DOHH2 (cell line): ENCODE results near the gene RGCC.

Source experiments
- EZH2phosphoT487 ChIP-seq: fragments of 200-600 bp; sonication (generic); IDR thresholded peaks from 2 replicates; pipeline ENCODE4 v1.6.1; 2017; ENCODE audit warnings: borderline replicate concordance, mild to moderate bottlenecking, antibody characterized with exemption, low read length, moderate library complexity, mixed read lengths
- TF ChIP-seq, protein P1 (sequence below): fragments of 200-600 bp; sonication (generic); IDR thresholded peaks from one replicate; pipeline ENCODE4 v1.5.1; 2014; ENCODE audit warnings: antibody characterized with exemption, mild to moderate bottlenecking, low read depth, low read length; ENCODE audit not compliant: poor library complexity, severe bottlenecking

DNA sequence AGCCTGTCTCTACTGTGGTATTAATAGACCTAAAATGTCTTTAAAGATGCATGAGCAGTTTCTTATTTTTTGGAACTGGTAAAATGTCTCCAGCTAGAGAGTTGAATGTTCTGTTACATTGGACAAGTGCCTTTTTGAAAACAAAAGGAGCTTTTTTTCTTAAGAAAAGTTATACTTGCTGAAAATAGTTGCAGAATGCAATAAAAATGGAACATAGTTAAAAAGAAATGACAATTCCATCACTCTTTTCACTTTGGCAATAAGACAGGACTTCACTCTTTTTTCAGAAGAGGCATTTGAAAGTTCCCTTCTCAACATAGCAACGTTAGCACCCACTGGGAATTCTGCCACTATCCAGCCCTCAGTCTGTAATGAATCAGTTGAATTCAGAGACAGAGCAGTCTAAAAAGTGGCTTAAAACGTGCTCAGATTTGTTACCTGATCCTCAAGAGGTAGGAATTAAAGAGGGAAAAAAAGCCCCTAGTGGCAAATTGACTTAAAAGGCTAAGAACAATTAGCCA, 10.1 kb downstream of the RGCC start:
- TF ChIP-seq, protein P1, sequence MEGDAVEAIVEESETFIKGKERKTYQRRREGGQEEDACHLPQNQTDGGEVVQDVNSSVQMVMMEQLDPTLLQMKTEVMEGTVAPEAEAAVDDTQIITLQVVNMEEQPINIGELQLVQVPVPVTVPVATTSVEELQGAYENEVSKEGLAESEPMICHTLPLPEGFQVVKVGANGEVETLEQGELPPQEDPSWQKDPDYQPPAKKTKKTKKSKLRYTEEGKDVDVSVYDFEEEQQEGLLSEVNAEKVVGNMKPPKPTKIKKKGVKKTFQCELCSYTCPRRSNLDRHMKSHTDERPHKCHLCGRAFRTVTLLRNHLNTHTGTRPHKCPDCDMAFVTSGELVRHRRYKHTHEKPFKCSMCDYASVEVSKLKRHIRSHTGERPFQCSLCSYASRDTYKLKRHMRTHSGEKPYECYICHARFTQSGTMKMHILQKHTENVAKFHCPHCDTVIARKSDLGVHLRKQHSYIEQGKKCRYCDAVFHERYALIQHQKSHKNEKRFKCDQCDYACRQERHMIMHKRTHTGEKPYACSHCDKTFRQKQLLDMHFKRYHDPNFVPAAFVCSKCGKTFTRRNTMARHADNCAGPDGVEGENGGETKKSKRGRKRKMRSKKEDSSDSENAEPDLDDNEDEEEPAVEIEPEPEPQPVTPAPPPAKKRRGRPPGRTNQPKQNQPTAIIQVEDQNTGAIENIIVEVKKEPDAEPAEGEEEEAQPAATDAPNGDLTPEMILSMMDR = peak; percentile 29
- no peak for TF ChIP-seq EZH2phosphoT487
